Measurements from ENCODE around the gene TNK1. TPM values are rescaled to one million over a fixed set of nuclear protein-coding genes. Genes with fewer than 3 reads are reported as not detected.

Gene TNK1
- polyA plus RNA-seq, 3 donors: not detected

DNA sequence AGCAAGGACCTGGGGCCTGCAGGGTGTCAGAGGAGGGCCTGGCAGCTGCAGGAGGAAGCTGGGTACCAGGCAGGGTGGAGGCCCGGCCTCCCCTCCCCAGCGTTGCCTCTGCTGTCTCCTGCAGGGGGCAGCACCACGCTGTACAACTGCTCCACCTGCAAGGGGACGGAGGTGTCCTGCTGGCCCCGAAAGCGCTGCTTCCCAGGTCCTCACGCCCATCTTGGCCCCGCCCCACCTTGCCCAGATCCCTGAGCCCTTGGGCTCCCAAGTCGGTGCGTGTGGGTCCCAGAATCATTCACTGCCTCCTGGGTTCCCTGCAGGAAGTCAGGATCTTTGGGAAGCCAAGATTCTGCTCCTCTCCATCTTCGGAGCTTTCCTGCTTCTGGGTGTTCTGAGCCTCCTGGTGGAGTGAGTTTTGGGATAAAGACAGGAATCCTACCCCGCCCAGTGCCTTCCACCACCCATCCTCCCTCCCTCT lies 24.8 kb upstream of the TNK1 start:
- Mint-ChIP-seq H3K9me3 (peaks cover 0 to 2% (median 0%) of the 10 kb centered on the region in 7 donors), H3K27me3 (ENCODE audit: low read depth in 3 of 3) (peaks cover 3 to 10% (median 4%) of the 10 kb centered on the region in 3 donors), H3K4me3 (no peak overlapping the region), H3K4me1 (peaks cover 26% of the 10 kb centered on the region), H3K27ac (no peak overlapping the region), H3K36me3 (no peaks in the 10 kb centered on the region)
- Histone ChIP-seq H3K79me2 (ENCODE audit: insufficient read depth, low read length) (no peaks in the 10 kb centered on the region), H3K4me3 (replicated peaks in 1 of 3; ENCODE audit: low read depth in 2 of 3, low read length in 3 of 3) (no peak overlapping the region), H4K20me1 (ENCODE audit: insufficient read depth, low read length) (peaks cover 8% of the 10 kb centered on the region), H3K4me2 (replicated peaks; ENCODE audit: extremely low read depth, low read length, poor library complexity, severe bottlenecking) (no peak overlapping the region), H2AFZ (ENCODE audit: insufficient read depth, low read depth, low read length, poor library complexity, severe bottlenecking) (no peak overlapping the region), H3K9ac (ENCODE audit: insufficient read depth, low read length, poor library complexity, severe bottlenecking) (no peak overlapping the region), H3K4me1 (ENCODE audit: control insufficient read depth in 1 of 2, insufficient read depth in 2 of 2, low read length in 2 of 2) (peaks cover 17 to 36% of the 10 kb centered on the region in 2 donors), H3K27me3 (ENCODE audit: control insufficient read depth in 2 of 2, insufficient read depth in 2 of 2, low read length in 2 of 2) (no peaks in the 10 kb centered on the region), H3K9me3 (replicated peaks in 1 of 2; ENCODE audit: control insufficient read depth in 1 of 2, insufficient read depth in 1 of 2, low read length in 2 of 2) (no peaks in the 10 kb centered on the region), H3K36me3 (replicated peaks in 1 of 2; ENCODE audit: control insufficient read depth in 1 of 2, insufficient read depth in 2 of 2, low read length in 2 of 2) (no peaks in the 10 kb centered on the region), H3K27ac (ENCODE audit: low read depth in 1 of 2, low read length in 2 of 2) (no peak overlapping the region)
- TF ChIP-seq, protein P1, sequence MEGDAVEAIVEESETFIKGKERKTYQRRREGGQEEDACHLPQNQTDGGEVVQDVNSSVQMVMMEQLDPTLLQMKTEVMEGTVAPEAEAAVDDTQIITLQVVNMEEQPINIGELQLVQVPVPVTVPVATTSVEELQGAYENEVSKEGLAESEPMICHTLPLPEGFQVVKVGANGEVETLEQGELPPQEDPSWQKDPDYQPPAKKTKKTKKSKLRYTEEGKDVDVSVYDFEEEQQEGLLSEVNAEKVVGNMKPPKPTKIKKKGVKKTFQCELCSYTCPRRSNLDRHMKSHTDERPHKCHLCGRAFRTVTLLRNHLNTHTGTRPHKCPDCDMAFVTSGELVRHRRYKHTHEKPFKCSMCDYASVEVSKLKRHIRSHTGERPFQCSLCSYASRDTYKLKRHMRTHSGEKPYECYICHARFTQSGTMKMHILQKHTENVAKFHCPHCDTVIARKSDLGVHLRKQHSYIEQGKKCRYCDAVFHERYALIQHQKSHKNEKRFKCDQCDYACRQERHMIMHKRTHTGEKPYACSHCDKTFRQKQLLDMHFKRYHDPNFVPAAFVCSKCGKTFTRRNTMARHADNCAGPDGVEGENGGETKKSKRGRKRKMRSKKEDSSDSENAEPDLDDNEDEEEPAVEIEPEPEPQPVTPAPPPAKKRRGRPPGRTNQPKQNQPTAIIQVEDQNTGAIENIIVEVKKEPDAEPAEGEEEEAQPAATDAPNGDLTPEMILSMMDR (IDR thresholded peaks at IDR 0.05): peak; percentile 96
- DNase-seq: peak; percentile 79 to 80 (median 80)
- under 1% methylated on average over 10 of the region's 12 CpGs for WGBS (ENCODE audit: insufficient coverage)
- intact Hi-C loops (cut with micrococcal nuclease): loop anchor here in 1 of 2 donors (1.0 to 10.0 kb wide), 3 partner anchors 10 to 209 kb away; partner anchors contain the start of genes POLR2A, SENP3 and SLC35G6

DNA sequence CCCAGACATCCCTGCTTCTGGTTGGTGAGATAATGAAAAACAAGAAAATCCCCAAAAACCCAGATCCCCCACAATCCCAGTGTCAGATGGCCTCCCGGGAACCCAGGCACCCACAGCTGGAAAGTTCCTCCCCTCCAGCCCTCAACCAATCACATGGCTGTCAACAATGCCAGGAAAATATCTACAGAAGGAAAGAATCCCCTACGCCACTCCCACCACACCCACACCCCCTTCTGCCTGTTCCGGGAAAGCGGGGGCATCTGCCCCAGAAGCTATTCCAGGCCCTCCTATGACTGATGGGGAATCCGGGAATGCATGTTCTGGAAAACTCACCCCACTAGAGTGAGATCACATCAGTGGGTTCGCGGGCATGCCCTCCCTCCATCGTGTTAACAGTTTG lies 24.1 kb upstream of the TNK1 start:
- Histone ChIP-seq H3K9ac (ENCODE audit: insufficient read depth, low read length, poor library complexity, severe bottlenecking) (no peak overlapping the region), H3K27ac (ENCODE audit: low read depth in 1 of 2, low read length in 2 of 2) (no peak overlapping the region), H3K4me3 (replicated peaks in 1 of 3; ENCODE audit: low read depth in 2 of 3, low read length in 3 of 3) (no peak overlapping the region), H3K27me3 (ENCODE audit: control insufficient read depth in 2 of 2, insufficient read depth in 2 of 2, low read length in 2 of 2) (no peaks in the 10 kb centered on the region), H3K36me3 (replicated peaks in 1 of 2; ENCODE audit: control insufficient read depth in 1 of 2, insufficient read depth in 2 of 2, low read length in 2 of 2) (no peaks in the 10 kb centered on the region), H3K4me2 (replicated peaks; ENCODE audit: extremely low read depth, low read length, poor library complexity, severe bottlenecking) (no peak overlapping the region), H3K79me2 (ENCODE audit: insufficient read depth, low read length) (no peaks in the 10 kb centered on the region), H2AFZ (ENCODE audit: insufficient read depth, low read depth, low read length, poor library complexity, severe bottlenecking) (no peak overlapping the region), H4K20me1 (ENCODE audit: insufficient read depth, low read length) (peaks cover 6% of the 10 kb centered on the region), H3K4me1 (ENCODE audit: control insufficient read depth in 1 of 2, insufficient read depth in 2 of 2, low read length in 2 of 2) (peaks cover 14 to 31% of the 10 kb centered on the region in 2 donors), H3K9me3 (replicated peaks in 1 of 2; ENCODE audit: control insufficient read depth in 1 of 2, insufficient read depth in 1 of 2, low read length in 2 of 2) (no peaks in the 10 kb centered on the region)
- 83% methylated on average over 6 of the region's 8 CpGs for WGBS (ENCODE audit: insufficient coverage)
- Mint-ChIP-seq H3K36me3 (no peaks in the 10 kb centered on the region), H3K27ac (no peak overlapping the region), H3K27me3 (ENCODE audit: low read depth in 3 of 3) (peaks cover 3 to 12% (median 4%) of the 10 kb centered on the region in 3 donors), H3K9me3 (peaks cover 0 to 2% (median 0%) of the 10 kb centered on the region in 7 donors), H3K4me1 (peaks cover 23% of the 10 kb centered on the region), H3K4me3 (peak overlapping the region in 1 of 2 donors; percentile 2)
- TF ChIP-seq, protein P1 (IDR thresholded peaks at IDR 0.05): no peak
- intact Hi-C loops (cut with micrococcal nuclease): loop anchor here in 1 of 2 donors (1.0 to 10.0 kb wide), 3 partner anchors 10 to 208 kb away; partner anchors contain the start of genes POLR2A, SENP3 and SLC35G6
- DNase-seq: no peak
